ENCODE data around the gene MT1G.

The MT1G gene

DNA sequence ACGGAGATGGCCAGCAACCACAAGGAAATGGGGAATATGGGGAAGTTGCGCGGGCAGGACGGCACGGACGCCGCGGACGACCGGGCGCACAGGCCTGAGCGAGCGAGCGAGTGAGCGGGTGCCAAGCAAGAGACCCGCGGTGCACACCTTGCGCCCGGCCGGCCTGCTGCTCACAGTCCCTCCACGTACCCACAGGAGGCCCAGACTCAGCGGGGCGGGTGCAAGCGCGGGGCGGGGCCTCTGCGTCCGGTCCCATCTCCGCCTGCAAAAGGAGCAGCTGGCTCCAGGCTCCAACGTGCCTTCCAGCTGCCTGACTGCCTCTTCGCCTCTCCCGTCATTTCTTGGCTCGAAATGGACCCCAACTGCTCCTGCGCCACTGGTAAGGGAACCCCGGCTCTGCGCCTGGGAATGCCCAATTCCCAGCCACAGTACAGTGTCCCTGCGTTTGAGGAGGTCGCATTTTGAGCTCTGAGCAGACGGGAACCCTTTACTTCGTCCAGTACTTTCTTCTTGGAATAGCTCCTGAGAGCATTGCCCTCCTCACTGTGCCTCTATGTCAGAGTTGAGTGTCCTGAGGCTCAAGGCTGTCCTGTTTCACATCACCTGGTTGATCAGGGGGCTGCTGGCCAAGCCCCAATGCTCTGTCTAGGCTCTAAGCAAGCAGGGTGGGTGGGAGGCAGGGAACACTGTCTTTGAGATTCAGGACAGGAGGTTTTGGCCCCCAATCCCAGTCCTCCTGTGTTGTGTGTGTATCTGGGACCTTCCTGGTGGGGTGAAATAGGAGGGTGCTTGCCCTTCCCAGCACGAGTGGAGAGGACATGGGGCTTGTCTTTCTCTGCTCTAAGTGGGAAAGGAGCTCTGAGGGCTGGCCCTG, 50.4 kb downstream of the MT1G start:
- no peak for DNase-seq (ENCODE audit: low spot score)
